ENCODE results near the gene ESR2. TPM values are rescaled to one million over a fixed set of nuclear protein-coding genes. Genes with fewer than 3 reads are reported as not detected.

The ESR2 gene
- total and polyA plus RNA-seq, 2 of the 8 experiments (the other 6 are each of a cell fraction or from before 2014, with no cell fraction given): 0.19 to 0.23 TPM

- Histone ChIP-seq H4K5ac (ENCODE audit: insufficient read length, low read depth, low read length) (no peak overlapping the region), H3K14ac (ENCODE audit: insufficient read length) (no peak overlapping the region), H2AK5ac (ENCODE audit: low read depth, low read length) (no peak overlapping the region), H3K79me2 (ENCODE audit: control insufficient read depth in 1 of 2, insufficient read depth in 2 of 2, low read length in 2 of 2) (no peaks in the 10 kb centered on the region), H3K9ac (replicated peaks in 1 of 4; ENCODE audit: extremely low read depth in 1 of 4, low read depth in 3 of 4, low read length in 3 of 4) (no peak overlapping the region), H3K4me2 (ENCODE audit: insufficient read depth in 1 of 2, low read depth in 2 of 2, low read length in 2 of 2) (no peak overlapping the region), H3K56ac (replicated peaks; ENCODE audit: insufficient read length, low read depth, low read length) (no peak overlapping the region), H2BK120ac (replicated peaks; ENCODE audit: low read depth, low read length) (no peak overlapping the region), H3K4me1 (replicated peaks in 1 of 4; ENCODE audit: control insufficient read depth in 3 of 4, insufficient read depth in 4 of 4, low read length in 3 of 4) (no peaks in the 10 kb centered on the region), H3K4ac (replicated peaks; ENCODE audit: insufficient read length, low read depth, low read length) (no peak overlapping the region), H3K18ac (ENCODE audit: extremely low read depth, low read length) (no peak overlapping the region), H2BK12ac (ENCODE audit: low read depth, low read length) (no peak overlapping the region), H3K23me2 (ENCODE audit: low read depth, low read length) (no peaks in the 10 kb centered on the region), H2AFZ (ENCODE audit: low read length) (no peak overlapping the region), H3K23ac (ENCODE audit: insufficient read length) (no peak overlapping the region), H4K20me1 (replicated peaks in 1 of 2; ENCODE audit: control insufficient read depth in 1 of 2, insufficient read depth in 2 of 2, low read length in 2 of 2) (no peaks in the 10 kb centered on the region), H3K27me3 (replicated peaks in 1 of 4; ENCODE audit: control insufficient read depth in 3 of 4, extremely low read depth in 1 of 4, insufficient read depth in 3 of 4, low read length in 3 of 4) (no peaks in the 10 kb centered on the region), H2BK5ac (ENCODE audit: low read depth, low read length) (no peak overlapping the region), H3K36me3 (ENCODE audit: control insufficient read depth in 2 of 4, insufficient read depth in 4 of 4, low read length in 3 of 4) (peaks cover 0 to 30% (median 8%) of the 10 kb centered on the region in 4 experiments; a peak in 5 of 8 replicates), H4K8ac (ENCODE audit: extremely low read depth, insufficient read depth, low read length) (no peak overlapping the region), H2BK20ac (ENCODE audit: low read length) (no peak overlapping the region), H3K27ac (ENCODE audit: low read depth, low read length) (no peak overlapping the region), H3K4me3 (ENCODE audit: extremely low read depth in 1 of 4, insufficient read depth in 2 of 4, low read depth in 3 of 4, low read length in 4 of 4) (no peak overlapping the region), H4K91ac (replicated peaks; ENCODE audit: insufficient read length, low read length) (no peak overlapping the region), H3K79me1 (ENCODE audit: low read depth, low read length) (no peaks in the 10 kb centered on the region), H3K9me3 (ENCODE audit: insufficient read depth in 2 of 2, low read depth in 1 of 2, low read length in 1 of 2) (no peaks in the 10 kb centered on the region), H2BK15ac (ENCODE audit: low read length) (no peak overlapping the region)
- FAIRE-seq: no peak
- ChIA-PET CTCF (ENCODE audit: partially characterized antibody) (no interaction called here), POLR2A (ENCODE audit: partially characterized antibody) (no interaction called here)
- no peak for DNase-seq (ENCODE audit: low read depth in 1 of 2, low spot score in 2 of 2)
- 92% methylated on average over 8 of the region's 8 CpGs; no CpG with 5 or more reads in 1 of the 2 experiments for WGBS, 2 experiments (ENCODE audit: extremely low coverage in 1 of 2, insufficient coverage in 1 of 2, insufficient read length in 1 of 2, insufficient replicate concordance in 2 of 2, low coverage in 1 of 2, low lambda C conversion rate in 2 of 2, missing lambda C conversion rate in 1 of 2)
- TF ChIP-seq SIX5 (IDR thresholded peaks at IDR 0.05; ENCODE audit: low read depth, low read length) (no peak), SIN3A (conservative IDR thresholded peaks at IDR 0.05 in 1 of 2, IDR thresholded peaks at IDR 0.05 in 1 of 2; ENCODE audit: low read depth in 1 of 2, low read length in 2 of 2) (no peak), SRF (IDR thresholded peaks at IDR 0.05; ENCODE audit: low read depth, low read length) (no peak), SIRT6 (IDR thresholded peaks at IDR 0.05; ENCODE audit: low read length) (no peak), TCF12 (IDR thresholded peaks at IDR 0.05; ENCODE audit: low read depth, low read length) (no peak), HDAC6 (IDR thresholded peaks at IDR 0.05; ENCODE audit: low read depth, low read length) (no peak), HDAC2 (IDR thresholded peaks at IDR 0.05; ENCODE audit: borderline replicate concordance in 1 of 2, low read depth in 2 of 2, low read length in 2 of 2) (no peak), EP300 (IDR thresholded peaks at IDR 0.05; ENCODE audit: borderline replicate concordance in 1 of 2, low read depth in 2 of 2, low read length in 2 of 2) (no peak), CBX5 (IDR thresholded peaks at IDR 0.05; ENCODE audit: low read depth, low read length) (no peak), USF2 (IDR thresholded peaks at IDR 0.05; ENCODE audit: low read length) (no peak), CEBPB (IDR thresholded peaks at IDR 0.05; ENCODE audit: low read depth, low read length) (no peak), NRF1 (IDR thresholded peaks at IDR 0.05; ENCODE audit: low read depth, low read length) (no peak), BCL11A (IDR thresholded peaks at IDR 0.05; ENCODE audit: low read depth in 2 of 2, low read length in 2 of 2) (no peak), YY1 (IDR thresholded peaks at IDR 0.05; ENCODE audit: low read depth, low read length) (no peak)
Measured at GRCh38 chr14:64170181-64170580, 124.0 kb downstream of the ESR2 start.
